ENCODE data around the gene RAD52.

GRCh38 chr12:968545-968944, 19.1 kb upstream of the RAD52 start:
- TF ChIP-seq POLR2A (IDR thresholded peaks at IDR 0.05; ENCODE audit: low read depth) = no peak
- TF ChIP-seq CTCF (IDR thresholded peaks at IDR 0.05) = no peak
